PC-9 (cell line): ENCODE measurements around the gene COLEC11.
"Not testable (repeated sequence)": the region's sequence is repeated elsewhere in the genome, so short reads cannot be mapped to it uniquely, and the experiment has no call there.

Source experiments
- CTCF ChIP-seq: fragments of 200-600 bp; sonication (generic); conservative IDR thresholded peaks from 2 replicates; pipeline ENCODE4 v1.6.1; 2017; ENCODE audit warnings: mixed run types, antibody characterized with exemption, mild to moderate bottlenecking, moderate library complexity
- EZH2 ChIP-seq: fragments of 200-600 bp; sonication (generic); IDR thresholded peaks from 2 replicates; pipeline ENCODE4 v1.8.0; 2017; ENCODE audit warnings: antibody characterized with exemption, low read depth

GRCh38 chr2:3576263-3576630 is 18.7 kb upstream of the COLEC11 start:
- TF ChIP-seq CTCF, EZH2: not testable (repeated sequence)
